Measurements from ENCODE around the gene CD99.
"Not testable (repeated sequence)": the region's sequence is repeated elsewhere in the genome, so short reads cannot be mapped to it uniquely, and the experiment has no call there.

CD99 gene

GRCh38 chrX:2732076-2732475, 41.0 kb downstream of the CD99 start:
- H3K27ac ChIP-seq, result no peak overlapping the region
- H3K27me3 ChIP-seq (replicated peaks), result no peaks in the 10 kb centered on the region
- no peak for DNase-seq
- H3K4me3 ChIP-seq (ENCODE audit: low read depth, low read length), result no peak overlapping the region
- in situ Hi-C loops (cut with HindIII; ENCODE audit: low pct_ligation_motif_present, low sequenced_read_pairs), result no loop called here
- TF ChIP-seq CTCF (IDR thresholded peaks at IDR 0.05; ENCODE audit: low read depth, low read length, missing control alignments), result no peak
- peaks cover 42% of the 10 kb centered on the region for H3K36me3 ChIP-seq (replicated peaks)

GRCh38 chrX:2732649-2733048, 41.6 kb downstream of the CD99 start:
- Histone ChIP-seq H3K36me3 (replicated peaks) (peaks cover 36% of the 10 kb centered on the region), H3K27ac (no peak overlapping the region), H3K27me3 (replicated peaks) (no peaks in the 10 kb centered on the region), H3K4me3 (ENCODE audit: low read depth, low read length) (no peak overlapping the region)
- TF ChIP-seq CTCF (IDR thresholded peaks at IDR 0.05; ENCODE audit: low read depth, low read length, missing control alignments), result no peak
- no peak for DNase-seq
- in situ Hi-C loops (cut with HindIII; ENCODE audit: low pct_ligation_motif_present, low sequenced_read_pairs), result no loop called here

- Histone ChIP-seq H3K27ac (no peak overlapping the region), H3K27me3 (replicated peaks) (no peaks in the 10 kb centered on the region), H3K36me3 (replicated peaks) (peaks cover 37% of the 10 kb centered on the region), H3K4me3 (ENCODE audit: low read depth, low read length) (no peak overlapping the region)
- TF ChIP-seq CTCF (IDR thresholded peaks at IDR 0.05; ENCODE audit: low read depth, low read length, missing control alignments), result no peak
- in situ Hi-C loops (cut with HindIII; ENCODE audit: low pct_ligation_motif_present, low sequenced_read_pairs), result no loop called here
- no peak for DNase-seq
Observed at GRCh38 chrX:2733286-2733685, 42.2 kb downstream of the CD99 start.

GRCh38 chrX:2735270-2735669, 44.2 kb downstream of the CD99 start:
- Histone ChIP-seq H3K4me3 (ENCODE audit: low read depth, low read length) (no peak overlapping the region), H3K27me3 (replicated peaks) (no peaks in the 10 kb centered on the region), H3K27ac (no peak overlapping the region), H3K36me3 (replicated peaks) (peaks cover 29% of the 10 kb centered on the region)
- in situ Hi-C loops (cut with HindIII; ENCODE audit: low pct_ligation_motif_present, low sequenced_read_pairs), result no loop called here
- DNase-seq, result no peak
- no peak for TF ChIP-seq CTCF (IDR thresholded peaks at IDR 0.05; ENCODE audit: low read depth, low read length, missing control alignments)

- Histone ChIP-seq H3K27ac (no peak overlapping the region), H3K36me3 (replicated peaks) (peaks cover 19% of the 10 kb centered on the region), H3K27me3 (replicated peaks) (no peaks in the 10 kb centered on the region), H3K4me3 (ENCODE audit: low read depth, low read length) (no peak overlapping the region)
- TF ChIP-seq CTCF (IDR thresholded peaks at IDR 0.05; ENCODE audit: low read depth, low read length, missing control alignments), result no peak
- in situ Hi-C loops (cut with HindIII; ENCODE audit: low pct_ligation_motif_present, low sequenced_read_pairs), result no loop called here
- no peak for DNase-seq
Observed at GRCh38 chrX:2740672-2741071, 49.6 kb downstream of the CD99 start.

- Histone ChIP-seq H3K4me3 (ENCODE audit: low read depth, low read length) (no peak overlapping the region), H3K27ac (no peak overlapping the region), H3K27me3 (replicated peaks) (no peaks in the 10 kb centered on the region), H3K36me3 (replicated peaks) (peaks cover 19% of the 10 kb centered on the region)
- no peak for DNase-seq
- no peak for TF ChIP-seq CTCF (IDR thresholded peaks at IDR 0.05; ENCODE audit: low read depth, low read length, missing control alignments)
- in situ Hi-C loops (cut with HindIII; ENCODE audit: low pct_ligation_motif_present, low sequenced_read_pairs), result no loop called here
Observed at GRCh38 chrX:2741386-2741785, 50.3 kb downstream of the CD99 start.

GRCh38 chrX:2746250-2746649, 55.2 kb downstream of the CD99 start:
- in situ Hi-C loops (cut with HindIII; ENCODE audit: low pct_ligation_motif_present, low sequenced_read_pairs); H3K27me3 ChIP-seq (replicated peaks); H3K36me3 ChIP-seq (replicated peaks); H3K4me3 ChIP-seq (ENCODE audit: low read depth, low read length); H3K27ac ChIP-seq; DNase-seq: not testable (repeated sequence)

Data from brain microvascular endothelial cell (primary cell).